Stimulated activated naive CD4-positive, alpha-beta T cell (primary cell): Measurements from ENCODE around the gene TTC12.
"Not testable (repeated sequence)": the region's sequence is repeated elsewhere in the genome, so short reads cannot be mapped to it uniquely, and the experiment has no call there.

Experiments
- DNase-seq, 6 experiments: peaks; one replicate each; lab custom pipeline; 2025; lab: John Stamatoyannopoulos, UW

TTC12 gene

DNA sequence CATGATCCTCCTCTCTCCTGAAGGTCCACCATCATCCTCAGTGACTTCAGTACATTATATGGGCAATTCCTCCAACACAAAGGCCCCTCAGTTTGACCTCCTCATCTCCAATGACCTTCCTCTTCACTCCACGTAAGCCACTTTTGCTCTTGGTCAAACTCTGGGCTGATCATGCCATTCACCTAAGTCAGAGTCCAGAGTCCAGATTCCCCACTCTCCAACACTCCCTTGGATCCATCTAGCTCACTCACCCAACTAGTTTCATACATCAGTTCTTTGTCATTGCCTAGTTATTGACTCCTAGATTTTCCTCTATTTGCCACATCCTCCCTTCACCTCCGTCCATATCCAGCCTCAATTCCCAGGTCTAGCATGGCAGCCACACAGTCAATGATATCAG lies 30.5 kb upstream of the TTC12 start:
- no peak for DNase-seq

DNA sequence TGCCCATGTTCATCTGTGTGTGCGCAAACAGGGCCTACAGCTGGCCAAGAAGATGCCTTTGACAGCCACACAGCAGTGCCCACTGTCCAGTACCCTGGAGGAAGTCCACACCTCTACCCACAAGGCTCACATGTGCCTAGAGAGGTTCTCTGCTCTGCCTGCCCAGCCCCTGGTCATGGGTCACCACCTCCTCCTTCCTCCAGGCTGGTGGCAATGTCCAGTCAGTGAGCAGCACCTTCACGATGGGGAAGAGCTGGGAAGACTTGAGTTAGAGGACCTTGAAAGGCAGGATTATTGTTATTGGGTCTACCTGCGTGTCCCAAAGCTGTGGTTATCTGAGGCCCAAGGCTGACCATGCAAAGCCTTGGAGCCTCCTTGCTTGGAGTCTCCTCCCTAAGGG lies 28.4 kb upstream of the TTC12 start:
- no peak for DNase-seq

DNA sequence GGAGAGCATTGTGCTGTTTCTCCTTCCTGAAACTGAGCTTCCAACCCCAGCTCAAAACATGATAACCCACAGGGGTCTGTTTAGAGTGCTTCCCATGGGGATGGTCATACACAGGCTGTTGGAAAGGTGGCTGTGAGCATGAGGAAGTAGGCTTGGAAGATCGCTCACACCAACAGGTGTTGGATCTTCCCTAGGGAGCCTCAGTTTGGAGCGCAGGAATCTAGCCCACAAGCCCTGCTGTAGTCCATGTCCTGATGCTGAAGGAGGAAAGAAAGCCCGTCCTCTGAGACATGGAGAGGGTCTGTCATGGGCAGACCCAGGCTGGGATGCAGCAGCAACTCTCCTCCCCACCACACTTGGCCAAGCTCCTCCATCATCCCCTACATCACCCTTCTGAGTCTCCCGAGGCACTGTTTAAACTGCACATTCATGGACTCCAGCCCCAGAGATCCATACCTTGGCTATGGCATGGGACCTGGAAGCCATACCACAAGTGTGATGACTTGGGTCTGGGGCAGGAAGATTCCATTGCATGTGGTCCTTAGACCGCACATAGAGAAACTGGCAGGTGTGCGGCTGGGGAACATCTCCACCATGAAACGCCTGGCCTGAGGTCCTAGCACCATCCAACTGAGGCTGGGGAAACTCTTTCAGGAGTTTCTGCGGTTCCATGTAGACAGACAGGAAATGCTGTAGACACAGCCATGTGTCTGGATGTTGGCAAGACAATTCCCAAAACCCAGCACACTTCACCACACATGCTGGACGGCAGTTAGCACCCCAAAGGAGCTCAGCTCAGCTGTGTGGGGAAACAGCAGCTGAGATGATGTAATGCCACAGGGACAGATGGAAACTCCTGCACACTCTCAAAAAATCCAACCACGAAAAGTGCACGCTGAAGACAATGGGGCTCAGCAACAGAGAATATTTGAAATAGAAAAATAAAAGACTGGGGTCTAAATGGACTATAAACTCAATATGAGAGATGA lies 27.6 kb upstream of the TTC12 start:
- no peak for DNase-seq

DNA sequence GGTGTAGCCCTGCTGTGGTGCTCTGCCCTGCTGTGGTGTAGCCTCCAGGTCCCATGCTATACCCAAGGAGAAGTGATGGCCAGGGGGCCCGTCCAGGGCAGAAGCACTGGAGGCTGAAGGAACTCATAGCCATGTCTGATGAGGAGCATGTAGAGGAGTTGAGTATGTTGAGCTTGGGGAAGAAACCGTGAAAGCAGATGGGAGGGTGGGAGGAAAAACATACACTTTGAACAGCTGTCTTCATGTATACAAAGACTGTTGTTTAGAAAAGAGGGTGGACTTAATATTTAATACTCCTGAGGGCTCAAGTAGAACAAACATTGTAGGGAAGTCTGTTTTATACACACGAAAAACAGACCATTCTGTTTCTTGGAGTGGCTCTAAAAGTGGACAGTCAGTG lies 26.6 kb upstream of the TTC12 start:
- DNase-seq = no peak

DNA sequence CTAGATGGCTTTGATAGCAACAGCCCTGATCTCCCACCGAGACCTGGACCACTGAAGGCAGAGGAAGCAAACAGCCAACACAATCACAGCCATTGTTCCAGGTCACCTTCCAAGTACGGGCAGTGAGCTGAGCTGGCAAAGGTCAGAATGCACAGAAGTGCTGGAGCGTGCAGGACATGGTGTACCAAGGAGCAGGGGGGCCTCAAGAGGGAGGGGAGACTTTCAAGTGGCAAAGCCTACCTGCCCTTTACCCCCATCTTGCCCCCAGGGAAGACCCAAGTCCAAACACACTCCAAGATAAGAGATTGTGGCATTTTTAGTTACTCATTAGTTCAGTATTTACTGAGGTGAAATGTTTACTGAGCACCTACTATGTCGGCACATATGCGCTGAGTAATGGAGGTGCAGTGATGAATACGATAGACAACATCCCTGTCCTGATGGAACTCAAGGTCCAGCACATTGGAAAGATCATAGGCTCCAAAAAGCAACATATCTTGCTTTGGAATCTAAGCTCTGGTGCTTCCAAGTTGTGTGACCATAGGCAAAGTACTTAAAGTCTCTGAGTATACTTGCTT lies 26.0 kb upstream of the TTC12 start:
- DNase-seq = no peak

DNA sequence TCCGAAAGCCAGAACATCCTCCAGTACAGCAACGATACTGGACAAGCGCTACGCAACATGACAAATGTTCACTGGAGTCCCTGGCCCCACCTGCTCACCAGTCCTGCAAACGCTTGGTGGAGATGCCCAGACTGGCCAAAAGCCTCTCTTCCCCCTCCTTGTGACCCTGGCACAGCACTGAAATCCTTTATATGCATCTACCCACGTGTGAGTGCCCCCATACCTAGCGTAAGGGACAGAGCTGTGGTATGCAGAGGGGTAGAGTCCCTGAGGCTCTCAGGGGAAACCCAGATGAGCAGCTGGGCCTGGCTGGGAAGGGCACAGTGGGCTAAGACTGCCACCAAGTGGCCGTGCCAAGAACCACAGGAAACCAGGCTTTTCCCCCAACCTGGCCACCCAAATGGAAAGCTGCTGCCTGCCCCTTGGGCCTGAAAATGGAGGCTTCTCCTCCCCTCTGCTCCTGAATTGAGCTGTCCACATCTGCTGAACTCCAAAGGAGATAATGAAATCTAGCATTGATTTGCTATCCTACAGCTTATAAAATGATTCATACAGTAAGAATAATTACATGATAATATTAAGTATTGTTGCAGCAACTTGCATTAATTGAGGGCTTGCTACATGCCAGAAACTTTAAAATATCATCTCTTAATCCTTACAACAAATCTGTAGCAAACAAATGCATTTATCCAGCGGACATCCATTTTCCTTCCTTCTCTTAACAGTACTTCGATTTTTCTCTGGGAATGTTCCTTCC lies 24.8 kb upstream of the TTC12 start:
- peak in 5 of 6 experiments; percentile 30 to 56 (median 43) for DNase-seq

DNA sequence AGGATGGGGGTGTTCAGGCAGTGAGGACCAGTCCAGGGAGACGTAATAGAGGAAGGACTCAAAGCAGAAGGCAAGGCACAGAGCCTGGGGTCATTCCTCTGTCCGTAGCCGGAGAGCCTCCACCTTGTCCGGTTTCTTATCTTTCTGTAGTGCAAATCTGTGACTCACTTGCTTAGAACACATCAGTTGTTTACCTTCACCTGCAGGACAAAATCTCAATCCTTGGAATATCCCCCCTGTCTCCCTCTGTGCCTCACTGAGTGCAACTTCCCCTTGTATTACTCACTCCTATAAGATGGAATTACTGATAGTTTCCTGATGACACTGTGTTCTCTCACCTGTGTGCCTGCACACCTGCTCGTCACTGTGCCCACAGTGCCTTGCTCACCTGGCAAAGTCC lies 20.4 kb upstream of the TTC12 start:
- no peak for DNase-seq

DNA sequence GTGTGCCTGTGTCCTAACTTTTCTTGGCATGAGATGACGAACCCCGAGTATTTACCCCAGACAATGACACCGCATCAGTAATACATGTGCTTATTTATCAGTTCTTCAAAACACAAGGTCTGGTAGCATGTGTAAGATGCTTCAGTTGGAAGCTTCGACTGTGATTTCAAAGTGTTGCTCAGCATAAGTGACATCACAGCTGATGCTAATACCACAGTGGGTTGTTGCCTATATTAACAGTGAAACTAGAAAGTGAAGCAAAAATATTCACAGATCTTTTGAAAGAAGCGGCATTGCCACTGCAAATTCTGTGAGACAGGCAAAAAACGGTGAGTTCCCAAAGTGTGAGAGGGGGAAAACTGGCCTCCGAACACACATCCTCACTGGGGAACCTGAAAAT lies 18.4 kb upstream of the TTC12 start:
- DNase-seq = no peak

DNA sequence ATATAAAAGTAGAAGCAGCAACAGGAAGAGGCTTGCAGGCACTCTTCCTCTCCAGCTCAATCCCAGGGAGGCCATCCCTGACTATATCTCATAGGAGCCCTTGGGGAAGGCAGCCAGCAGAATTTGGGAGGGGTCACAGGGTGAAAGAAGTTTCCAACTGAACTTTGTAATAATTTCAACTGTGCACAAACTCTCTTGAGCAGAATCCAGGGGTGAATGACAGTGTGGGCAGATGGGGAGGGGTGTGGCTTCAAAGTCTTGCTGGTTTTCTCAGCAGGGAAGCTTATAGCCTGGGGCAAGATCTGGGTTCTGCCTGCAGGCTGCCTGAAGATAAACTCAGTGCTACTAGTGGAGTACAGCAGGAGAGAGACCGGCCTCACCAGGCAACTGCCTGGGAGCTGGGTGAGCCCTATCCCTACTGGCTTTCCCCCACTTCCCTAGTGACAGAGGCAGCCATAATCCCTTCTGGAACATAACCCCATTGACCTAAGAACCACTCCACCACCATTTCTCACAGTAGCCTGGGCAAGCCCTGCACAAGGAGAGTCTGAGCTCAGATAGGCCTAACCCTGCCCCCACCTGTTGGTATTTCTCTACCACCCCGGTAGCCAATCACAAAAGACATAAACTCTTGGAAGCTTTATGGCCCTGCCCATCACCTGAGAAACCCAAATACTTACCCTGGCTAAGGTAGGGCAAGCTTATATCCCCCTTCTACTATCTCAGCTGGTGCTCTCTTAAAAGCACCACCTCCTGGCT lies 17.8 kb upstream of the TTC12 start:
- no peak for DNase-seq

DNA sequence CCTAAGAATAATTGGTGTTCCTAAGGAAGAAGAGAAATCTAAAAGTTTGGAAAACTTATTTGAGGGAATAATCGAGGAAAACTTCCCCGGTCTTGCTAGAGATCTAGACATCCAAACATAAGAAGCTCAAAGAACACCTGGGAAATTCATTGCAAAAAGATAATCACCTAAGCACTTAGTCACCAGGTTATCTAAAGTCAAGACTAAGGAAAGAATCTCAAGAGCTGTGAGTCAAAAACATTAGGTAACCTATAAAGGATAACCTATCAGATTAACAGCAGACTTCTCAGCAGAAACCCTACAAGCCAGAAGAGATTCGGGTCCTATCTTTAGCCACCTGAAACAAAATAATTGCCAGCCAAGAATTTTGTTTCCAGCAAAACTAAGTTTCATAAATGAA lies 15.9 kb upstream of the TTC12 start:
- not testable (repeated sequence) for DNase-seq

DNA sequence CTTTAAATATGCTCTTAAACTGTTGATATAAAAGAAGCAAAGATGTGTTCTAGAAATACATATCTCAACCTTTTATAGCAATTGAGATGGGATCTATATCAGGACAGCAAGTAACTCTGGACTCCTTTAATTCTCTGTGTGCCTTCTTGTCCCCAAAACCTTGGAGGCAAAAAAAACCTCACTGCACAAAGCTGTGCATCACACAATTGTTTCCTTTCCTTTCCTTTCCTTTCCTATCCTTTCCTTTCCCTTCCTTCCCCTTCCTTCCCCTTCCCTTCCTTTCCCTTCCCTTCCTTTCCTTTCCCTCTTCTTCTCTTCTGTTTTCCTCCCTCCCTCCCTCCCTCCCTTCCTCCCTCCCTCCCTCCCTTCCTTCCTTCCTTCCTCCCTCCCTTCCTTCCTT lies 9.5 kb upstream of the TTC12 start:
- no peak for DNase-seq

DNA sequence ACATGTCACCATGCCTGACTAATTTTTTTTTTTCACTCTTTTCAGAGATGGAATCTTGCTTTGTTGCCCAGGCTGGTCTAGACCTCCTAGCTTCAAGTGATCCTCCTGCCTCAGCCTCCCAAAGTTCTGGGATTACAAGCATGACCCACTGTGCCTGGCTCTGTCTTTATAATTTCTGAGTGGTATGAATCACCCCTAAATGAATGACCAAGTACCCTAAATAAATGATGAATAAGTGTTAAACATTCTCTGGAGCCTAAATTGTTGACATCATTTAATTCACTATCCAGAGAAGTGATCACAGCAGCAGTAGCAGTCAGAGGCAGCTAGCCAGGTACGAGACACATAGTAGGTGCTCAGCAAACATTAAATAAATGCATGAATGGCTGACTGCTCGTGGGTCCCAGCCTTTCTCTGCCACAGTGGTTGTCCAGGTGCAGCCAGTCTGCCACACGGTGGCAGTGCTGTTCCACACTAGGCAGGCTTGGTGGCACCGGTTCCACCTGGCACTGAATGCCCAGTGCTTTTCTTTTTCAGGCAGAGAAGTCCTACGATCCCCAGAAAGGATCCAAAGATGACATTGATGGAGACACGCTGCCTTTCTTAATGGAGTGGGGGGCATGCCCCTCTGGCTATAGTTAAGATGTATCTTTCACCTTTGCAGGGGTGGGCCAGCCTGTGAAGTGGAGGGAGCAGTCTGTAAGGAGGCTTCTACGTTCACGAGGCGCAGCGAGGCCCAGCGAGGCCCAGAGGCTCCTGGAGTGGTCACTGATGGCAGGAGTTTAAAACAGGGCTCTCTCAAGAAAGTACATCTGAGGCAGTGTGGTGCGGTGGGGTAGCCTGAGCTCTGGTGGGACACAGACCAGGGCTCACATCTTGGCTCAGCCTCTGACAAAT lies 8.7 kb upstream of the TTC12 start:
- DNase-seq = peak; percentile 49 to 62 (median 52)

DNA sequence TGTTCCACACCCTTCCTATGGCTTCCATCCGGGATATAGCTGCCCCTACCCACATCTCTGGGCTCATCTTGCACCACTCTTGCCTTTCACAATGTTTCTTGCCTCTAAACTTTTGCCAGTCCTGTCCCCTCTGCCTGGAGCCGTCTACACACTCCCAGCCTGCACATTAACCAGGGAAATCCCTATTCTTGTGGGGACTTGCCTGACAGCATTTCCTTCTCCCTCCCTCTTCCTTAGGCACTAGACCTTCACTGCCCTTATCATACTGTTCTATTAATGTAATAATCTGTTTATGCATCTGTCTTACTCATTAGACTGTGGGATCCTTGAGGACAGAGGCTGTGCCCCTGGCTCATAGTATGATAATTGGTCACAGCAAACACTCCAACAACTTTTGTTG lies 5.8 kb upstream of the TTC12 start:
- DNase-seq = no peak

DNA sequence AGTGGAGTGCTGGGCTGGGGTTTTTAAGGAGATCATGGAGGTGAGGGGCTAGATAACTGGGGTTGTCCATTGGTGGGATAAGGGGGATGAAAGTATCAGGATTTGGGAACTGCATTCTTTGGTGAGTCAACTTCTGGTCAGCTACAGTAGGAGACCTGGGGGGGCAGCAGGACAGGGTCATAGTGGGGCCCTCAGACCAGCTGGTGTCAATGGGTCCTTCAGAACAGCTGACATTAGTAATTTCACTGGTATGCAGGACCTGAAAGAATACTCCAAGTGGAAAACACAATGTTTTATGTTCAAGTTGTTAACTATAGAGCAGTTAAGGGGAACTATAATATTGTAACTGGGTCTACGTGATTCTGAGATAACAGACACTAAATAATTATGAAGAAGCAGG lies 2.8 kb upstream of the TTC12 start:
- no peak for DNase-seq

DNA sequence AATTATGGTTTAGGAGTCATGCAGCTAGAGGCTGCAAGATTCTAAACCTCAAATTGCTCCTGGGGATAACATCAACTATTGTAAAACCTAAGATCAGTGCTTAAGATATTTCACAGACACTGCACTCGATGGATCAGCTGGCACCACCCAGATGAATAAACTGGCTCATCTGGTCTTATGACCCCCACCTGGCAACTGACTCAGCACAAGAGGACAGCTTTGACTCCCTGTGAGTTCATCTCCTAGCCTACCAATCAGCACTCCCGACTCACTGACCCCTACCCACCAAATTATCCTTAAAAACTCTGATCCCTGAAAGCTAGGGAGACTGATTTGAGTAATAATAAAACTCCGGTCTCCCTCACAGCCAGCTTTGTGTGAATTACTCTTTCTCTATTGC lies 782 bp upstream of the TTC12 start:
- no peak for DNase-seq

DNA sequence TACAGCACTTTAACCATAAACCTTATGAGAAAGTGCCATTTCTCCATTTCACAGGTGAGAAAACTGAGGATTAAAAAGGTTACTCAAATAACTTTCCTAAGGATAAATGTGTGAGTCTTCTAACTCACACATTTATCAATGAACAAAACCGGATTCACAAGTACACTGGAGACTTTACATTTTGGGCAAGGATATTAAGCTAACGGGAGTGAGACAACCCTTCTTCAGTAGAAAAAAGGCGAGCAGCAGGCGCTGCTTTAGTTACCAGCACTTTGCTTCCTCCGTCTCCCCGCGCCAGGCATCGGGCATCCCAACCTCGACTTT lies 356 bp upstream of the TTC12 start:
- no peak for DNase-seq

DNA sequence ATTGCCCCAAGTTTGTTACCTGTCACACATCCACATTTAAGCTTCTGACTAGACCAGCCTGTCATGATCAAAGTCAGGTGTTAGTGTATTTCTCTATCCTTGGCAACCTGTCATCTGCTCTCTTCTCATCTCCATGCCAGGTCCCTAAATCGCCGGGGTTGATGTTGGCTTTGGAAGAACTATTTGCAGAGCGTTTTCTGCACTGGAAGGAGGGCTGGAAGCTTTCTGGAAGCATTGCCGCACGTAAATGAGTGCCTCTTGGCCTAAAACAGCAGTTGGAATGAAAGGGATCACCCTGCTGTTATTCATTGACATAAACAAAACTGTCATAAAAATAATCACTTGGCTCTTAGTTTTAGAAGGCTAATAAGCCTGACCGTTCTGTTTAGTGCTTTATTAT lies 1.4 kb downstream of the TTC12 start:
- DNase-seq = no peak

DNA sequence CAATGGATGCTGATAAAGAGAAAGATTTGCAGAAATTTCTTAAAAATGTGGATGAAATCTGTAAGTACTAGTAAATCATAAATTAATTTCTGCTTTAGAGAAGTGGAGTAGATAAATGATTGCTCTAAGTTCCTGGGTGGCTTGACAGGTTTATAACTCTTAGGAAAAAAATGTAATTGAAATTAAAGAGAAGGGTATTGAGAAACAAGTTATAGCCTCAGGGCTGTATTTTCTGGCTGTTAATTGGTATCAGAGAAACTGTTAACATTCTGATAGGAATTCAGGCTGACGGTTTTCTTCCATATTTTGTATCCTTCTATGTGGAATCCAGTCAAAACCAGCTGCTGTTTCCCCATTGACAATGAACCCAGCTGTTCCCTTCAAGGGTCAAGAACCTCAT lies 1.9 kb downstream of the TTC12 start:
- no peak for DNase-seq

DNA sequence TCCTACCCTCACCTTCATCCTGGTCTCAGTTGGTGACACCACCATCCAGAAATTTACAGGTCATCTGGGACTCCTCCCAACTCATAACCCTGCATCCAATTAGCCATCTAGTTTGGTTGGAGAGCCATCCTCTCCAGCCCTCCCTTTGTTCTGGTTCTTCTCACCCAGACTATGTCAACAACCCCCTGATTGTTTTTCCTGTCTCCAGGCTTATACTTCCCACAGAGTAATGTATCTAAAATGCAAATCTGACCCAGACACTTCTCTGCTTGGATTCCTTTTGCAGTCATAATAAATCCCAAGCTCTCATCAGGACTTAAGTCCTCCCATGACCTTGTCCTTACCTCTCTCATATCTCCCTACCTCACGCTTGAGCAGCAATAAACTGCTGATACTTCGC lies 3.0 kb downstream of the TTC12 start:
- DNase-seq = no peak

DNA sequence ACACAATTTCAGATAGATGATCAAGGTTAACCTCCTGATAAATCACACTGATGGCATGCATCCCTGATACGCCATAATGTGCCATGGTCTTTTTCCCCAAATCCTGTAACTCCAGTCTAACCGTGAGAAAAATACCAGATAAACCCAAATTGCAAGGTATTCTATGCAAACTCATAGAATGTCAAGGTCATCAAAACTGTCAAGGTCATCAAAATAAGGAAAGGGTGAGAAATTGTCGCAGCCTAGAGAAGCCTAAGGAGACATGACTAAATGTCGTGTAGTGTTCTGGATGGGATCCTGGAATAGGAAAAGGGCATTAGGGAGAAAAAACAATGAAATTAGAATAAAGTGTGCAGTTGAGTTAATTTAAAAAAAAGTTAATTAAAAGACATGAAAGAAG lies 4.7 kb downstream of the TTC12 start:
- no peak for DNase-seq

DNA sequence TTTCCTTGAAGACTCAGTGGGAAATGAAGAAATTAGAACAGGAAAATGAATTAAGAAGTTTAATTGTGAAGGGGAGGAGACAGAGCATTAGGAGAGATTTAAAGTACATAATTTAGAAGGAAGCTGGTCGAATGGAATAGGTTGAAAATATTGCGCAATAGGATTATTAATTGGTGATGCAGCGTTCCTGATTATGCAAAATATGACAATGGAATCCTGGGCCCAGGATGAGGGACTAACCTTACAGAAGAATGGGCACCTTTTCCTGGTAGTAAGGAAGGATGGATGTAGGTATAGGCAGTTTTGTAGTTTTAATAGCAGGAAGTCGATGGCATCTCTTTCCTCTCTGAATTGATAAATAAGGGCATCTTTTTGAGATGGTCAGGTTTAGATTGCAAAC lies 7.8 kb downstream of the TTC12 start:
- no peak for DNase-seq
